Caco-2 (cell line): Measurements from ENCODE around the gene VMAC. TPM values are rescaled to one million over a fixed set of nuclear protein-coding genes. Genes with fewer than 3 reads are reported as not detected.

ENCODE experiments used
- BruUV-seq: library from RNA; stranded (reverse); fragments of 400-500 nt; replicated peaks from 2 replicates; lab custom pipeline; 2021; lab: Mats Ljungman, UMichigan
- CTCF ChIA-PET: fragments of 300-600 bp; sonication (Branson Sonifier 250); formaldehyde crosslinking; loops from one replicate; lab custom pipeline; 2022; ENCODE audit warnings: antibody characterized with exemption; lab: Charles Lee
- POLR2A ChIA-PET: fragments of 300-600 bp; sonication (Branson Sonifier 250); formaldehyde crosslinking; loops from one replicate; lab custom pipeline; 2022; ENCODE audit warnings: antibody characterized with exemption; lab: Charles Lee
- DNase-seq, 2 experiments: peaks; one replicate each; pipeline versions ENCODE4 v3.0.0 to v3.0.0-alpha.2; 2020 to 2022
- H3K27me3 ChIP-seq: replicated peaks from 2 replicates; pipeline ENCODE4 v1.6.0; 2011; ENCODE audit warnings: low read length; ENCODE audit not compliant: control insufficient read depth, insufficient read depth
- H3K36me3 ChIP-seq: 2 replicates; pipeline ENCODE4 v1.5.1; 2011; ENCODE audit warnings: low read length; ENCODE audit not compliant: control insufficient read depth, insufficient read depth
- H3K4me1 ChIP-seq: fragments of 250-450 bp; sonication (Bioruptor Pico); 2 replicates; pipeline ENCODE4 v1.5.1; 2020; ENCODE audit warnings: mild to moderate bottlenecking
- H3K4me3 ChIP-seq: 2 replicates; pipeline ENCODE4 v1.5.1; 2011; ENCODE audit warnings: low read depth, mild to moderate bottlenecking, control low read depth, low read length
- H3K9me3 ChIP-seq: fragments of 250-450 bp; sonication (Bioruptor Pico); 2 replicates; pipeline ENCODE4 v1.5.1; 2020; ENCODE audit warnings: mild to moderate bottlenecking, moderate library complexity
- H3K27ac Mint-ChIP-seq: one replicate; pipeline ENCODE4 v1.8.0; 2022; ENCODE audit warnings: mixed read lengths; ENCODE audit not compliant: unreplicated experiment
- H3K27me3 Mint-ChIP-seq: one replicate; pipeline ENCODE4 v1.8.0; 2022; ENCODE audit warnings: mixed read lengths; ENCODE audit not compliant: insufficient read depth, unreplicated experiment
- H3K36me3 Mint-ChIP-seq: one replicate; pipeline ENCODE4 v1.8.0; 2022; ENCODE audit warnings: mild to moderate bottlenecking, mixed read lengths; ENCODE audit not compliant: insufficient read depth, unreplicated experiment
- H3K4me1 Mint-ChIP-seq: one replicate; pipeline ENCODE4 v1.8.0; 2022; ENCODE audit warnings: low read depth, mixed read lengths; ENCODE audit not compliant: unreplicated experiment
- H3K4me3 Mint-ChIP-seq: one replicate; pipeline ENCODE4 v1.8.0; 2022; ENCODE audit warnings: mild to moderate bottlenecking, moderate library complexity, mixed read lengths; ENCODE audit not compliant: unreplicated experiment
- H3K9me3 Mint-ChIP-seq: one replicate; pipeline ENCODE4 v1.8.0; 2022; ENCODE audit warnings: mixed read lengths; ENCODE audit not compliant: unreplicated experiment
- CTCF ChIP-seq, 2 experiments: fragments of 200-600 bp in 1 of 2; IDR thresholded peaks; 1 replicate in 1 of 2; 2 replicates in 1 of 2; pipeline versions ENCODE4 v1.5.1 to v1.8.0; 2011 to 2022; ENCODE audit warnings: antibody characterized with exemption in 1 of 2, control low read depth in 1 of 2, inconsistent platforms in 1 of 2, low read depth in 1 of 2, low read length in 1 of 2, mild to moderate bottlenecking in 1 of 2, moderate library complexity in 1 of 2; ENCODE audit not compliant: insufficient read depth in 1 of 2, severe bottlenecking in 1 of 2, unreplicated experiment in 1 of 2
- intact Hi-C: fragments of 100-400 bp; cut with micrococcal nuclease; formaldehyde crosslinking; loops from one replicate; pipeline ENCODE4 v1.10.0; 2022; ENCODE audit not compliant: unreplicated experiment
- total RNA-seq: library from RNA; stranded (reverse); gene quantifications from 2 replicates; pipeline ENCODE4 v1.2.3, GENCODE V29; 2022

Gene VMAC
- total RNA-seq, 1 experiment from 2014 or later: 4.8 TPM

- Mint-ChIP-seq H3K9me3 (no peaks in the 10 kb centered on the region), H3K27me3 (no peaks in the 10 kb centered on the region), H3K36me3 (peaks cover 62% of the 10 kb centered on the region), H3K27ac (no peak overlapping the region), H3K4me3 (no peak overlapping the region), H3K4me1 (no peaks in the 10 kb centered on the region)
- Histone ChIP-seq H3K27me3 (no peaks in the 10 kb centered on the region), H3K9me3 (no peaks in the 10 kb centered on the region), H3K4me3 (no peak overlapping the region), H3K36me3 (no peaks in the 10 kb centered on the region; the same call in 1 of the 2 replicates), H3K4me1 (no peaks in the 10 kb centered on the region)
- intact Hi-C loops: no loop called here
- CTCF ChIA-PET: no interaction called here
- POLR2A ChIA-PET: no interaction called here
- TF ChIP-seq CTCF (IDR thresholded peaks at IDR 0.05; ENCODE audit: insufficient read depth in 1 of 2, low read depth in 1 of 2, low read length in 1 of 2, severe bottlenecking in 1 of 2, unreplicated experiment in 1 of 2): no peak
- no peak for DNase-seq
- BruUV-seq: no TSS peak
Measured at GRCh38 chr19:5932609-5933262, 28.1 kb downstream of the VMAC start.

GRCh38 chr19:5933391-5934068, 28.9 kb downstream of the VMAC start:
- Mint-ChIP-seq H3K27me3 (no peaks in the 10 kb centered on the region), H3K36me3 (peaks cover 64% of the 10 kb centered on the region), H3K27ac (no peak overlapping the region), H3K4me3 (no peak overlapping the region), H3K9me3 (no peaks in the 10 kb centered on the region), H3K4me1 (no peaks in the 10 kb centered on the region)
- Histone ChIP-seq H3K27me3 (no peaks in the 10 kb centered on the region), H3K9me3 (no peaks in the 10 kb centered on the region), H3K4me1 (no peaks in the 10 kb centered on the region), H3K36me3 (no peaks in the 10 kb centered on the region; the same call in 1 of the 2 replicates), H3K4me3 (no peak overlapping the region)
- ChIA-PET CTCF (no interaction called here), POLR2A (no interaction called here)
- DNase-seq: no peak
- intact Hi-C loops: no loop called here
- BruUV-seq: no TSS peak
- TF ChIP-seq CTCF (IDR thresholded peaks at IDR 0.05; ENCODE audit: insufficient read depth in 1 of 2, low read depth in 1 of 2, low read length in 1 of 2, severe bottlenecking in 1 of 2, unreplicated experiment in 1 of 2): no peak

- H3K4me3 ChIP-seq: no peak overlapping the region
- H3K9me3 ChIP-seq: no peaks in the 10 kb centered on the region
- no TSS peak for BruUV-seq
- POLR2A ChIA-PET: no interaction called here
- no peaks in the 10 kb centered on the region for H3K4me1 ChIP-seq
- intact Hi-C loops: no loop called here
- no peak for TF ChIP-seq CTCF (IDR thresholded peaks at IDR 0.05; ENCODE audit: insufficient read depth in 1 of 2, low read depth in 1 of 2, low read length in 1 of 2, severe bottlenecking in 1 of 2, unreplicated experiment in 1 of 2)
- H3K27me3 ChIP-seq: no peaks in the 10 kb centered on the region
- DNase-seq: no peak
- Mint-ChIP-seq H3K4me3 (no peak overlapping the region), H3K27me3 (no peaks in the 10 kb centered on the region), H3K27ac (no peak overlapping the region), H3K9me3 (no peaks in the 10 kb centered on the region), H3K36me3 (peaks cover 62% of the 10 kb centered on the region), H3K4me1 (no peaks in the 10 kb centered on the region)
- CTCF ChIA-PET: no interaction called here
- no peaks in the 10 kb centered on the region; the same call in 1 of the 2 replicates for H3K36me3 ChIP-seq
Measured at GRCh38 chr19:5934069-5934401, 29.4 kb downstream of the VMAC start.
